HG02798 (cell line): ENCODE results near the gene INPP5K.
"Not testable (repeated sequence)": the region's sequence is repeated elsewhere in the genome, so short reads cannot be mapped to it uniquely, and the experiment has no call there.

ENCODE experiments used
- ATAC-seq: cut with Tn5 transposase; IDR thresholded peaks from one replicate; pipeline ENCODE4 v1.9.1; 2021; ENCODE audit warnings: mild to moderate bottlenecking; ENCODE audit not compliant: unreplicated experiment, poor library complexity

The INPP5K gene

GRCh38 chr17:1548032-1548431 is 31.6 kb upstream of the INPP5K start:
- ATAC-seq = no peak

DNA sequence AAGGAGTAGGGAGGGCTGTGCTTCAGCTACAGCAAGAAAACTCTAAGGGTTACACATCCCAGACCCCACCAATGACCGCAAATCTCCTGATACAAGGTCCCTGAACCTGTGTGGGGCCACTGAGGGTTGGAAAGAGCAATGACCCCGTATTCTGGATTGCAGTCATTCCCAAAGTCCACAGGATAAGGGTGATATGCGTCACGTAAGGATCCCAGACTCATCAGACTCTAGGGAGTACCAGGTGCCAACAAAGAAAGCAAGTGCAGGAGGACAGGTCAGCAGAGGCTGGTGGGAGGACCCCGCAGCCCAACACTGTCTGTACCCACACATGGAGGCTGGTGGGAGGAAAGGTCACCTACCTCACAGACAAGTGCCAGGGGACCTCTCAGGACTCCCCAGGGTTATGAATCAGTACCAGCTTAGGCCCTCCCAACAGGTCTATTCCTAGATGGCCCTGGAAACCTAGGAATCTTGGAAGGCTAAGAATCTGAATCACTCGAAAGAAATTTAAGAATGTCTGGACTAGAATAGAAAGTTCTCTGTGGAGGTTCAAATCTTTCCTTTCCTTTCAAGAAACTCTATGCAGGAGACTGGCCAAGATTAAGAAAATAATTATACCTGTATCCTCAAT is 30.0 kb upstream of the INPP5K start:
- no peak for ATAC-seq

DNA sequence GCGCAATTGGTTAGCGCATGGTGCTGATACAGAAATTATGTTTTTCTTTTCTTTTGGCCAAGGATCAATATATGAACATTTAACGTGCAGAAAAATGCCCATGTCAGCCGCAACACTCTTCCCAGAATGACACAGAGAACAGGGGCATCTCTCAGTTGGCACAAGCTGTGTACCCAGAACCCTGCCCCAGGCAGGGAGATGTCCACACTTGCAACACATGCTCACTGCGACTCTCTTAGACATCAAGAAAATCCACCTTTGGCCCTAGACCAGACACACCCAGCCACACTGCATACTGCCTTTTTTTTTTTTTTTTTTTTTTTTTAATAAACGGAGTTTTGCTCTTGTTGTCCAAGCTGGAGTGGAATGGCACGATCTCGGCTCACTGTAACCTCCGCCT is 29.2 kb upstream of the INPP5K start:
- no peak for ATAC-seq

DNA sequence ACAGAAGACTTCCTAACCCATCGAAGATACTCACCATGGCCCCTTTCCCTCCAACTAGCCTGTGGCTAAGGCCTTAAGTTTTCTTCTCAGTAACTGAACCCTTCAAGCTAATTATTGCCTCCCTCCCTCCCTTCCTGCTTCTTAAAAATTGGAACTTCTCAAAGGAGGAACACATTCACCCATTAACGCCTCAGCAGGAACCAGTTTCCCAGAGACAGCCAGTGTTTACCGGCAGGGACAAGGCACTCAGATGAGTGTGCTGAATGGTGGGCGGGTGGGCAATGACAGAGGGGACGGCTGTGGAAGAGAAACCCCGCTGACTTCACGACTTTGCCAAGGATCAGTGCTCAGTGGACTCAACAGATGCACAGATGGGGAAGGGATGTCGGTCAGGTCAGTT is 25.9 kb upstream of the INPP5K start:
- ATAC-seq = no peak

DNA sequence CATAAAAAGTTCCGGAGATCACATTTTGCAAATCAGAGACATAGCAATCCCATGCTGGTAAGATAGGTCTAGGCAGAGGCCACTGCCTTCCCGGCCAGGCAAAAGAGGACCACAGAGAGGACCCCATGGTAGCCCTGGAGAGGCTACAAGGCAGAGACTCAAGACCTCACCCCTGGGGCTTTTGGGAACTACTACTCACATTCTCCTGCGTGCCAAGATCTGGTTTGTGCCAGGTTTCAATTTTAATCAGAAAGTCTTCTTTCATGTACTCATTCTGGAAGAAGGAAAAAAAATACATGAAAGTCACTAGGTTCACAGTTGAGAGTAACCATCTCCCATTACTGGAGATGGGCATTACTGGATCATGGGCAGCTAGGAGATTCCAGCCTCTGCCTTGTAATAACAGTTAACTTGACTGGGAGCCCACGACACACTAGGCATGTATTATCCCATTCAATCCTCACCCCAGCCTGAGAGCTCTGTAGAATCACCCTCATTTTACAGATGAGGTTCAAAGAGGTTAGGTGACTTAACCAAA is 25.0 kb upstream of the INPP5K start:
- no peak for ATAC-seq

DNA sequence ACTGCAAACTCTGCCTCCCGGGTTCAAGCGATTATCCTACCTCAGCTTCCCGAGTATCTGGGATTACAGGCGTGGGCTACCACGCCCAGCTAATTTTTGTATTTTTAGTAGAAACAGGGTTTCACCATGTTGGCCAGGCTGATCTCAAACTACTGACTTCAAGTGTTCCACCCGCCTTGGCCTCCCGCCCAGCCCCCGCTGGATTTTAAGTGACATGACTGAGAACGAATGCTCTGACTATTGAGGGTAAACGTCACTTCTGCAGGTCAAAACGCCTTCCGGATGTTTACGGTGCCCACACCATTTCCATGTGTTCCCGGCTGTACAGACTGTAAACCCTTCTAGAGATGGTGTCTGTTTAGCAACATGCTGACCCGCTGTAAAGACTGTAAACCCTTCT is 23.4 kb upstream of the INPP5K start:
- no peak for ATAC-seq

DNA sequence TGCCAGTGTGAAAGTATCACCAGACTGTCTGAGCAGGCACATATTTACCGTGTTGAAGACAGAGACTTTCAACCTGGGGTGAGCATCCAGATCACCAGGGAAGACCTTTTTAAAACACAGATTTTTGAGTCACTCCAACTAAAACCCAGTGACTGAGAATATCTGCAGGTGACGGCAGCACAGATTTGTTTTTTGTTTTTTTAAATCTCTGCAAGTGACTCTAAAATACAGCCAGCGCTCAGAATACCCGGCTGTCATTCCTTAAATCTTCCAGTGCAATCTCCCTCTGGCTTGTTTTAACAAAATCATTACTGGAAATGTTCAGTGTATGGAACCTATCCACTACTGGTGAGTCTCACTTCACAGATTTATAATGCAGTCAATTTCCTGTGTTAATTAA is 19.3 kb upstream of the INPP5K start:
- ATAC-seq = no peak

DNA sequence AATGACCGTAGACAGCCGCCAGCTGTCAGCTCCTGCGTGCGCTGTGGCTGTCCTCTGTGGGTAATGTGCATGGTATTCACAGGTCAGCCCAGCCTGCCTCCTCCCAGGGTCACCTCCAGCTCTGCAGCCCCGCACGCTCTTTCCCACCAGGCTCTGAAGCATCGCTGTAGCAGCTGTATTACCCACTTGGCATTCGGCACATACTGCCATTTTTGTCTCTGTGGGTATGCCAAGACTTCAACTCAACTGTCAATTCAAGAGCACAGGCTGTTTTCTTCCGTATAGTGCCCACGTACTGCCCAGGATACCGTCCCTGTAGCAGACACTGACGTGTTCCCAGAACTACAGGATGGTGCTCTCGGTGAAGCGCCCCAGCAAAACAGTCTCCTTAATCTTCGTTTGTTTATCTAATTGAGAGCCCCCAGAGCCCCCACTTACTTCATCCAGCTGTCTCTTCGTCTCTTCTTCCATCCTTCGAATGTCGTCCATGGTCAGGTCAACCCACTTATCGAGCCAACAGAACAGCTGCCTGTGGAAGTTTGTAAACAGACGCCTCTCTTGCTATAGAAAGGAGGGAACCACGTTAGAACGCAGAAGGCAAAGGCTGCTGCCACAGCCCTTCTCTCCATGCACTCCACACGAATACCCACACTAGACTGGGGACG is 17.4 kb upstream of the INPP5K start:
- ATAC-seq = no peak

GRCh38 chr17:1532836-1533602 is 16.6 kb upstream of the INPP5K start:
- ATAC-seq = no peak

GRCh38 chr17:1529863-1530262 is 13.5 kb upstream of the INPP5K start:
- ATAC-seq = no peak

DNA sequence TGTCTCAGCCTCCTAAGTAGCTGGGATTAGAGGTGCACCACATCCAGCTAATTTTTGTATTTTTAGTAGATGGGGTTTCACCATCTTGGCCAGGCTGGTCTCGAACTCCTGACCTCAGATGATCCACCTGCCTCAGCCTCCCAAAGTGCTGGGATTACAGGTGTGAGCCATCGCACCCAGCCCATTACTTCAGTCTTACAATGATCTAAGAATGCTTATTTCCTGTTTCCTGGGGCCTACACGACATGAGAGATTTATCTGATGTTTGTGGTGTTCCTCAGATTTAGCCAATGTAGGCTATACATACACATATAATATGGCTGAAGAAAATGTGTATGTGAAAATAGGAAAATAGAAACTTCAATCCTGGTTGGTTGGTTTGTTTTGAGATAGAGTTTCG is 10.5 kb upstream of the INPP5K start:
- not testable (repeated sequence) for ATAC-seq

- no peak for ATAC-seq
Observed at GRCh38 chr17:1522626-1523025, 6.2 kb upstream of the INPP5K start.

- ATAC-seq = no peak
Observed at GRCh38 chr17:1521086-1521640, 4.8 kb upstream of the INPP5K start.

- no peak for ATAC-seq
Observed at GRCh38 chr17:1519678-1520077, 3.3 kb upstream of the INPP5K start.

DNA sequence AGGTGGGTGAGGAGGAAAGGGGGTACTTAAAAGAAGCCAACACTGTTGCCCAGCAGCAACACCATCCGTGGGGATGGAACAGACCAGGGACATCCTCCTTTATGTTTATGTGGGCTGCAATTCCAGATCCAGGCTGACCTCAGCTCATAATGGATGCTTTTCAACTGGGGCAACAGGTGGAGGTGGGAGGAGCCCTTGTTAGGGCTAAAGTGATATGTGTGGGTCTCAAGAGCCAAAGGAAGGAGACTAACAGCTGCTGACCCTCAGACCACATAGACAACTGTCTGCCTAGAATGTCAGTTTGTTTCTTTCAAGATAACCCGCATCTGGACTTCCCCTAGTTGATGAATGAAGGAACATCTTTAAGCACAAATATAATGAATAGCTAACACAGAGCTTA is 2.0 kb upstream of the INPP5K start:
- no peak for ATAC-seq

DNA sequence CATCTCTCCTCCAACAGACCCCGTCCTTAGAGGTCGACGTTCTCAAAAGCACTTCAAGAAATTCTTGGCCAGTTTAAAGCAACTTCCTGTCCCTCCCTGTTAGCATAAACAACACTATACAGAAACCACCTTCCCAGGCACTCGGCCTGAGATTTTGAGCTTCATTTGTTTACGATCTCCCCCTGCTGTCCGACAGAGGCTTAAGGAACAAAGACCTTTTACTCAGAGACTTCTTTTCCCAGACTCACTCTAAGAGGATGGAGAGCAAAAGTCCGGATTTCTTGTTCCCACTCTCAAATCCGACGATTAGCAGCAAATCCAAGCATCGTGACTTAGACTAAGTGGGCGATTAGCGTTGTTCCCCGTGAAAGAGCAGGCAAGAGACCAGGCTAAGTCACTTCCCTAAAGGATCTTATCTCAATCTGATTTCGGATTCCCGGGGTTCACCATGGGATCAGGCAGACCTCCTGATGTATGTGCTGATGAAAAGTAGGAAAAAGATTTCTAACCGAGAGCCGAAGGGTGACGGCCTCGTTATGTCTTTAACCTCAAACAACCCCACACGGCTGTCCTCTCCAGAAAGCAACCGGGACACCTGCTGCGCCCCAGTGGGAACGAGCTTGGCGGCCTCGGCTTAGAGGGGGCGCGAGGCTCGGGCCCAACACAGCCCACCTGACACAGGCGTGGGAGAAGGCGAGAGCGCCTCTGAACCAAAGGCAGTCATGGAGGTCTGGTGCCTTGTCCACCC is 598 bp downstream of the INPP5K start:
- no peak for ATAC-seq

- no peak for ATAC-seq
Observed at GRCh38 chr17:1512351-1512750, 4.1 kb downstream of the INPP5K start.

DNA sequence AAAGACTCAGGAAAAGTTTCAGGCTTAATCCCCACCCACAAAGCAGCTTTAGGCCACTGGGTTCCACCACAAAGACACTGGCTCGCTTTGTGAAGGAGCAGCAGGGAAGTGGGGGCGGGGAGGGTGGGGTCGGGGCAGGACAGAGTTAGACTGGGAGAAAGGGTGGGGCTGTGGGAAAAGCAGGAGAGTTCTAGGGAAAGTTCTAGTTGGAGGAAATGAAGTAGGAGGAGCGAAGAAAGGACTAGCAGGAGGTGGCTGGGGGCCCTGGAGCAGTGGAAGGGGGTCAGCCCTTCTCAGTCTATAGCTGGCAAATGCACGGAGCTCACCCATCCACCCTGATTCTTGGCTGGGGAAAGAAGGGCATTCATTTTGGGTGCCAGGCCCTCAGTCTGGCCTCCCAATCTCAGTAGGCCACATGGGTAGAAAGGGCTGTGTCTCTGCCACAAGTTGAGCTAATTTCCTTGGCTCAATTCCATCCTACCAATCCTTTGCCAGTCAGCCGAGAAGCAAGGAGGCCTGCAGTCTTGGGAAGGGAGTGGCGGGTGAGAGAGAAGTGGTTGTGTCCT is 4.6 kb downstream of the INPP5K start:
- no peak for ATAC-seq

DNA sequence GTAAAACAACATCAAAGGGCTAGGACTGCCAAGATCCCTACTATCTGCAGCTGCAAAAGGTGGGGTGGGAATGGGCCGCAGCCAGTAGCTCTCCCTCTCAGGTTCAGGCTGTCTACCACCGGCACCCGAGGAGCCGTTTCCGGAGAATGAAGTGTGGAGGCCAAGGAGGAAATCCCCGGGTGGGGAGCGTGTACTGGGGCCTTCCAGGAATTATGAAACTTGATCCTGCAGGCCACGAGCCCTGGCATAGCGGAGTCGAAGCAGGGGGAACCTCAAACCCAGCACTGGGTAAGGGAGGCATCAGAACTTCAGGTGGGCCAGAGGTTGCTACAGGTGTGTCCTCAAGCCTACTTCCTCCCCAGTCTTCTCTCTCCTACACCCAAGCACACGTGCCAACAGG is 5.1 kb downstream of the INPP5K start:
- no peak for ATAC-seq

- ATAC-seq = no peak
Observed at GRCh38 chr17:1509290-1509881, 7.0 kb downstream of the INPP5K start.
